Activated CD4-positive, alpha-beta T cell treated with anti-CD3 and anti-CD28 coated beads for 36 hours (primary cell): Measurements from ENCODE around the gene ANKRD44. TPM values are rescaled to one million over a fixed set of nuclear protein-coding genes. Genes with fewer than 3 reads are reported as not detected.

ENCODE experiments used
- ATAC-seq: fragments of 200-7000 bp; cut with Tn5 transposase; one replicate; pipeline ENCODE4 v1.10.0; 2021; ENCODE audit warnings: mild to moderate bottlenecking, moderate library complexity
- CTCF ChIA-PET: fragments of 350-600 bp; sonication (Branson Sonifier 250); formaldehyde crosslinking; loops from one replicate; lab custom pipeline; 2021; ENCODE audit warnings: antibody characterized with exemption; lab: Charles Lee
- POLR2A ChIA-PET: fragments of 350-600 bp; sonication (Branson Sonifier 250); formaldehyde crosslinking; loops from one replicate; lab custom pipeline; 2021; ENCODE audit warnings: antibody characterized with exemption, inconsistent platforms; lab: Charles Lee
- DNase-seq: peaks from one replicate; pipeline ENCODE4 v3.0.0-alpha.2; 2020
- H3K27ac Mint-ChIP-seq: one replicate; pipeline ENCODE4 v1.8.0; 2021; ENCODE audit warnings: mixed read lengths
- H3K27me3 Mint-ChIP-seq: one replicate; pipeline ENCODE4 v1.8.0; 2021; ENCODE audit warnings: mixed read lengths
- H3K36me3 Mint-ChIP-seq: one replicate; pipeline ENCODE4 v1.8.0; 2021; ENCODE audit warnings: low read depth, mixed read lengths
- H3K4me1 Mint-ChIP-seq: one replicate; pipeline ENCODE4 v1.8.0; 2021; ENCODE audit warnings: mixed read lengths
- H3K4me3 Mint-ChIP-seq: one replicate; pipeline ENCODE4 v1.8.0; 2021; ENCODE audit warnings: mild to moderate bottlenecking, moderate library complexity, mixed read lengths
- H3K9me3 Mint-ChIP-seq: one replicate; pipeline ENCODE4 v1.8.0; 2021; ENCODE audit warnings: low read depth, mixed read lengths
- intact Hi-C, 2 experiments: fragments of 100-400 bp; cut with DNase I in 1 of 2; cut with micrococcal nuclease in 1 of 2; formaldehyde crosslinking; loops; one replicate each; pipeline versions ENCODE4 v1.14.2 to v1.15.1; 2022 to 2024; cut with DNase I, micrococcal nuclease
- total RNA-seq, 2 experiments: library from RNA; stranded (reverse); gene quantifications; one replicate each; pipeline ENCODE4 v1.2.3, GENCODE V29; 2021

ANKRD44 gene
- total RNA-seq, 2 experiments from 2014 or later = 122 to 181 TPM

- peak; percentile 82 for ATAC-seq
- H3K4me1 Mint-ChIP-seq = peaks cover 94% of the 10 kb centered on the region
- H3K4me3 Mint-ChIP-seq = peak overlapping the region; percentile 70
- H3K27me3 Mint-ChIP-seq = no peaks in the 10 kb centered on the region
- peaks cover 2% of the 10 kb centered on the region for H3K9me3 Mint-ChIP-seq
- intact Hi-C loops = loop anchor here in 1 of 2 experiments (10.0 kb wide), 1 partner anchor 1031 kb away; the partner anchor contains the start of gene STK17B
- peak overlapping the region; percentile 99 for H3K27ac Mint-ChIP-seq
- DNase-seq = peak; percentile 82
- CTCF ChIA-PET = interaction anchor here (0.7 to 4.7 kb wide), 15 partner anchors 7 to 1048 kb away, joined by 3 to 29 read pairs (median 4); partner anchors contain the start of gene ANKRD44
- peaks cover 32% of the 10 kb centered on the region for H3K36me3 Mint-ChIP-seq
- POLR2A ChIA-PET = interaction anchor here (0.5 to 1.2 kb wide), 6 partner anchors 78 to 110 kb away, joined by 3 to 6 read pairs (median 4); no protein-coding TSS in a partner anchor
These were observed 104.9 kb downstream of the ANKRD44 start for GRCh38 chr2:197205585-197206215.

GRCh38 chr2:197204519-197205250 is 105.9 kb downstream of the ANKRD44 start:
- Mint-ChIP-seq H3K27me3 (no peaks in the 10 kb centered on the region), H3K4me1 (peaks cover 94% of the 10 kb centered on the region), H3K4me3 (no peak overlapping the region), H3K27ac (peak overlapping the region; percentile 99), H3K9me3 (peaks cover 2% of the 10 kb centered on the region), H3K36me3 (peaks cover 32% of the 10 kb centered on the region)
- no peak for ATAC-seq
- intact Hi-C loops = loop anchor here in 1 of 2 experiments (10.0 kb wide), 1 partner anchor 1030 kb away; the partner anchor contains the start of gene STK17B
- CTCF ChIA-PET = interaction anchor here (0.5 to 2.5 kb wide), 8 partner anchors 9 to 123 kb away, joined by 3 to 5 read pairs (median 3); no protein-coding TSS in a partner anchor
- POLR2A ChIA-PET = interaction anchor here (0.6 to 0.9 kb wide), 2 partner anchors 100 to 277 kb away, joined by 3 to 5 read pairs; no protein-coding TSS in a partner anchor
- DNase-seq = no peak

- Mint-ChIP-seq H3K27me3 (no peaks in the 10 kb centered on the region), H3K4me3 (no peak overlapping the region), H3K4me1 (peaks cover 93% of the 10 kb centered on the region), H3K9me3 (peaks cover 2% of the 10 kb centered on the region), H3K36me3 (peaks cover 40% of the 10 kb centered on the region), H3K27ac (peak overlapping the region; percentile 81)
- CTCF ChIA-PET = interaction anchor here (1.0 kb wide), 2 partner anchors 35 to 88 kb away, joined by 3 to 6 read pairs; no protein-coding TSS in a partner anchor
- POLR2A ChIA-PET = no interaction called here
- DNase-seq = no peak
- ATAC-seq = no peak
- intact Hi-C loops = loop anchor here in 1 of 2 experiments (10.0 kb wide), 1 partner anchor 1027 kb away; the partner anchor contains the start of gene STK17B
These were observed 108.7 kb downstream of the ANKRD44 start for GRCh38 chr2:197201874-197202273.

- peak overlapping the region; percentile 91 for H3K27ac Mint-ChIP-seq
- intact Hi-C loops = loop anchor here in 1 of 2 experiments (10.0 kb wide), 1 partner anchor 1026 kb away; the partner anchor contains the start of gene STK17B
- ATAC-seq (no peak), DNase-seq (no peak)
- H3K9me3 Mint-ChIP-seq = peaks cover 2% of the 10 kb centered on the region
- ChIA-PET CTCF (interaction anchor here (0.8 to 1.2 kb wide), 3 partner anchors 17 to 108 kb away, joined by 3 to 4 read pairs (median 3); no protein-coding TSS in a partner anchor), POLR2A (interaction anchor here (0.6 kb wide), 1 partner anchor 17 kb away, joined by 3 read pairs; no protein-coding TSS in a partner anchor)
- peaks cover 93% of the 10 kb centered on the region for H3K4me1 Mint-ChIP-seq
- H3K36me3 Mint-ChIP-seq = peaks cover 36% of the 10 kb centered on the region
- H3K27me3 Mint-ChIP-seq = no peaks in the 10 kb centered on the region
- H3K4me3 Mint-ChIP-seq = peak overlapping the region; percentile 17
These were observed 109.9 kb downstream of the ANKRD44 start for GRCh38 chr2:197200762-197201058.

- H3K9me3 Mint-ChIP-seq = peaks cover 2% of the 10 kb centered on the region
- ChIA-PET CTCF (interaction anchor here (0.8 to 1.2 kb wide), 3 partner anchors 17 to 109 kb away, joined by 3 to 4 read pairs (median 3); no protein-coding TSS in a partner anchor), POLR2A (interaction anchor here (0.6 kb wide), 1 partner anchor 17 kb away, joined by 3 read pairs; no protein-coding TSS in a partner anchor)
- H3K36me3 Mint-ChIP-seq = peaks cover 35% of the 10 kb centered on the region
- peak overlapping the region; percentile 91 for H3K27ac Mint-ChIP-seq
- ATAC-seq (no peak), DNase-seq (no peak)
- H3K4me1 Mint-ChIP-seq = peaks cover 93% of the 10 kb centered on the region
- peak overlapping the region; percentile 17 for H3K4me3 Mint-ChIP-seq
- intact Hi-C loops = loop anchor here in 1 of 2 experiments (10.0 kb wide), 1 partner anchor 1025 kb away; the partner anchor contains the start of gene STK17B
- H3K27me3 Mint-ChIP-seq = no peaks in the 10 kb centered on the region
These were observed 110.4 kb downstream of the ANKRD44 start for GRCh38 chr2:197200051-197200761.

GRCh38 chr2:197198890-197199289 is 111.7 kb downstream of the ANKRD44 start:
- peaks cover 2% of the 10 kb centered on the region for H3K9me3 Mint-ChIP-seq
- H3K27me3 Mint-ChIP-seq = no peaks in the 10 kb centered on the region
- intact Hi-C loops = loop anchor here (1.0 to 10.0 kb wide), 12 partner anchors 10 to 506 kb away; partner anchors contain the start of genes ANKRD44 (in 1 of the 2), HSPD1 (in 1 of the 2), MARS2 (in 1 of the 2) and PGAP1 (in 1 of the 2)
- H3K27ac Mint-ChIP-seq = peak overlapping the region; percentile 91
- DNase-seq (peak; percentile 93), ATAC-seq (peak; percentile 93)
- peaks cover 90% of the 10 kb centered on the region for H3K4me1 Mint-ChIP-seq
- ChIA-PET CTCF (interaction anchor here (0.7 to 4.0 kb wide), 11 partner anchors 9 to 112 kb away, joined by 3 to 29 read pairs (median 5); no protein-coding TSS in a partner anchor), POLR2A (interaction anchor here (0.6 to 1.9 kb wide), 8 partner anchors 10 to 301 kb away, joined by 3 to 23 read pairs (median 4); partner anchors contain the start of genes ANKRD44, HSPD1 and HSPE1)
- H3K4me3 Mint-ChIP-seq = peak overlapping the region; percentile 77
- peaks cover 35% of the 10 kb centered on the region for H3K36me3 Mint-ChIP-seq

- peaks cover 26% of the 10 kb centered on the region for H3K36me3 Mint-ChIP-seq
- intact Hi-C loops = loop anchor here (1.0 to 10.0 kb wide), 11 partner anchors 18 to 507 kb away; partner anchors contain the start of genes HSPD1 (in 1 of the 2), MARS2 (in 1 of the 2) and PGAP1 (in 1 of the 2)
- POLR2A ChIA-PET = interaction anchor here (0.6 to 1.9 kb wide), 5 partner anchors 11 to 391 kb away, joined by 3 to 23 read pairs (median 4); no protein-coding TSS in a partner anchor
- peak overlapping the region; percentile 77 for H3K4me3 Mint-ChIP-seq
- H3K27ac Mint-ChIP-seq = peak overlapping the region; percentile 88
- H3K9me3 Mint-ChIP-seq = peaks cover 2% of the 10 kb centered on the region
- H3K4me1 Mint-ChIP-seq = peaks cover 85% of the 10 kb centered on the region
- ATAC-seq (peak; percentile 6), DNase-seq (no peak)
- no peaks in the 10 kb centered on the region for H3K27me3 Mint-ChIP-seq
- CTCF ChIA-PET = interaction anchor here (0.9 to 4.0 kb wide), 14 partner anchors 10 to 129 kb away, joined by 3 to 29 read pairs (median 5); no protein-coding TSS in a partner anchor
These were observed 112.7 kb downstream of the ANKRD44 start for GRCh38 chr2:197197895-197198311.

GRCh38 chr2:197196541-197197180 is 113.9 kb downstream of the ANKRD44 start:
- Mint-ChIP-seq H3K4me1 (peaks cover 85% of the 10 kb centered on the region), H3K27ac (peak overlapping the region; percentile 81), H3K4me3 (peak overlapping the region; percentile 77), H3K36me3 (peaks cover 19% of the 10 kb centered on the region), H3K9me3 (no peaks in the 10 kb centered on the region), H3K27me3 (no peaks in the 10 kb centered on the region)
- DNase-seq = no peak
- ChIA-PET POLR2A (no interaction called here), CTCF (interaction anchor here (0.7 to 4.0 kb wide), 7 partner anchors 12 to 162 kb away, joined by 3 to 29 read pairs (median 6); no protein-coding TSS in a partner anchor)
- intact Hi-C loops = loop anchor here (1.0 to 10.0 kb wide), 6 partner anchors 20 to 508 kb away; partner anchors contain the start of genes HSPD1 (in 1 of the 2), MARS2 (in 1 of the 2) and PGAP1 (in 1 of the 2)
- peak; percentile 8 for ATAC-seq

GRCh38 chr2:197195518-197195917 is 115.1 kb downstream of the ANKRD44 start:
- DNase-seq (no peak), ATAC-seq (no peak)
- peaks cover 19% of the 10 kb centered on the region for H3K36me3 Mint-ChIP-seq
- POLR2A ChIA-PET = interaction anchor here (0.7 kb wide), 1 partner anchor 60 kb away, joined by 3 read pairs; no protein-coding TSS in a partner anchor
- H3K4me1 Mint-ChIP-seq = peaks cover 84% of the 10 kb centered on the region
- CTCF ChIA-PET = interaction anchor here (0.5 to 4.0 kb wide), 10 partner anchors 9 to 156 kb away, joined by 3 to 18 read pairs (median 4); no protein-coding TSS in a partner anchor
- peak overlapping the region; percentile 18 for H3K4me3 Mint-ChIP-seq
- H3K27ac Mint-ChIP-seq = peak overlapping the region; percentile 81
- no peaks in the 10 kb centered on the region for H3K27me3 Mint-ChIP-seq
- intact Hi-C loops = loop anchor here in 1 of 2 experiments (5.0 to 10.0 kb wide), 4 partner anchors 237 to 509 kb away; partner anchors contain the start of genes HSPD1, MARS2 and PGAP1
- no peaks in the 10 kb centered on the region for H3K9me3 Mint-ChIP-seq
